OCI-LY7 (cell line): Measurements from ENCODE around the gene VCP.

Experiments
- CTCF ChIP-seq: fragments of 200-600 bp; sonication (generic); conservative IDR thresholded peaks from 2 replicates; pipeline ENCODE4 v1.5.1; 2014; ENCODE audit warnings: mild to moderate bottlenecking, antibody characterized with exemption, low read length, moderate library complexity, mixed read lengths
- EZH2phosphoT487 ChIP-seq: fragments of 200-600 bp; sonication (generic); IDR thresholded peaks from 2 replicates; pipeline ENCODE4 v1.6.1; 2018; ENCODE audit warnings: low read depth, borderline replicate concordance, mild to moderate bottlenecking, mixed run types, antibody characterized with exemption, low read length, moderate library complexity, mixed read lengths

GRCh38 chr9:35026671-35027070, 45.8 kb downstream of the VCP start:
- TF ChIP-seq CTCF (no peak), EZH2phosphoT487 (no peak)
